Osteoblast (primary cell): ENCODE measurements around the gene INSM1. TPM values are rescaled to one million over a fixed set of nuclear protein-coding genes. Genes with fewer than 3 reads are reported as not detected.

Experiments used
- DNase-seq: peaks from one replicate; pipeline ENCODE4 v3.0.0; 2011; ENCODE audit warnings: low spot score, mixed read lengths; ENCODE audit not compliant: insufficient read length; ENCODE audit errors: missing footprints
- H2AFZ ChIP-seq: 2 replicates; pipeline ENCODE4 v1.6.0; 2011; ENCODE audit warnings: mild to moderate bottlenecking, low read length
- H3K27ac ChIP-seq: 2 replicates; pipeline ENCODE4 v1.5.1; 2011; ENCODE audit warnings: mild to moderate bottlenecking, low read depth, low read length, moderate library complexity
- H3K27me3 ChIP-seq: 2 replicates; pipeline ENCODE4 v1.6.0; 2012; ENCODE audit warnings: mild to moderate bottlenecking, control low read depth, inconsistent platforms, low read length, moderate library complexity; ENCODE audit not compliant: insufficient read depth
- H3K36me3 ChIP-seq: 2 replicates; pipeline ENCODE4 v1.5.1; 2011; ENCODE audit warnings: mild to moderate bottlenecking, low read length, control low read depth, moderate library complexity; ENCODE audit not compliant: insufficient read depth
- H3K4me1 ChIP-seq: 2 replicates; pipeline ENCODE4 v1.5.1; 2011; ENCODE audit warnings: mild to moderate bottlenecking, low read length, control low read depth, moderate library complexity; ENCODE audit not compliant: insufficient read depth
- H3K4me2 ChIP-seq: 2 replicates; pipeline ENCODE4 v1.6.0; 2011; ENCODE audit warnings: mild to moderate bottlenecking, low read length; ENCODE audit not compliant: insufficient read depth
- H3K4me3 ChIP-seq: fragments of 200-600 bp; sonication (generic); 3 replicates; pipeline ENCODE4 v1.5.1; 2012; ENCODE audit warnings: mild to moderate bottlenecking, low read length, inconsistent platforms; ENCODE audit not compliant: insufficient read depth
- H3K79me2 ChIP-seq: 2 replicates; pipeline ENCODE4 v1.6.0; 2012; ENCODE audit warnings: mild to moderate bottlenecking, low read length, control low read depth, inconsistent platforms; ENCODE audit not compliant: insufficient read depth
- H3K9me3 ChIP-seq: 2 replicates; pipeline ENCODE4 v1.5.1; 2011; ENCODE audit warnings: low read depth, low read length, control low read depth
- H4K20me1 ChIP-seq: 2 replicates; pipeline ENCODE4 v1.6.0; 2012; ENCODE audit warnings: mild to moderate bottlenecking, low read length, control low read depth; ENCODE audit not compliant: insufficient read depth
- total RNA-seq: library from RNA; depleted of rRNA; stranded (reverse); fragments of >200 nt; gene quantifications from 2 replicates; pipeline ENCODE4 v1.2.3, GENCODE V29; 2012
- TF ChIP-seq, protein P1 (sequence below): IDR thresholded peaks from 2 replicates; pipeline ENCODE4 v1.5.1; 2011; ENCODE audit warnings: mild to moderate bottlenecking, low read depth, low read length, moderate library complexity; ENCODE audit errors: extremely low read depth

Gene INSM1
- total RNA-seq, 1 donor: not detected

DNA sequence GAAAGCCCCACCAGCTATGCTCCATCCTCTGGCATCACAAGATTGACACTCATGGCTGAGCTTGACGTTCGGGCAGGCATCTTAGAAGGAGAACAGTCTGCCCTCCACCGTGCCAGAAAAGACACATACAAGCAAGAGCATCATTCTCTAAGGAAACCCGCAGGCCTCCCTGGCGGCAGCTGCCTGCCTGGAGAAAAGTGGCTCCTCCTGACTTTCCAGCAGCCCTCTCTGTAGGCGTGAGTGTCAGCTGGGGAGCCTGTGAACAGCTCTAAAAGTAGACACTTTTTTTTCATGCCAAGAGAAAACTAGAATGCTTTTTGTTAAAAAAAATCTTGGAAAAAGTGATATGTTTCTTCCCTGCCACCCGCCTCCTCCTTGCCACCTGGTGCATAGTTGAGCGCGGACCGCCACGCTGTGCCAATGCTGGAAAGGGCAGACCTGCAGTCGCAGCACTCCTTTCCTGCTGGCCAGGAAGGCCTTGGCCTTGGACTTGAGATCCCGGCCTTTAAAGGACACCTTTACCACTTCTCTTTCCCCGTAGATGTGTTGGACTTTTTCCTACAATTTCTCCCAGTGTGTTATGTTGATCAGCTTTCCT is 29.7 kb upstream of the INSM1 start:
- Histone ChIP-seq H3K36me3 (no peaks in the 10 kb centered on the region), H2AFZ (no peak overlapping the region), H3K4me2 (no peak overlapping the region), H3K79me2 (no peaks in the 10 kb centered on the region), H3K27ac (no peak overlapping the region), H4K20me1 (no peaks in the 10 kb centered on the region), H3K27me3 (no peaks in the 10 kb centered on the region), H3K9me3 (no peaks in the 10 kb centered on the region), H3K4me3 (no peak overlapping the region), H3K4me1 (no peaks in the 10 kb centered on the region)
- DNase-seq: peak; percentile 55
- TF ChIP-seq, protein P1, sequence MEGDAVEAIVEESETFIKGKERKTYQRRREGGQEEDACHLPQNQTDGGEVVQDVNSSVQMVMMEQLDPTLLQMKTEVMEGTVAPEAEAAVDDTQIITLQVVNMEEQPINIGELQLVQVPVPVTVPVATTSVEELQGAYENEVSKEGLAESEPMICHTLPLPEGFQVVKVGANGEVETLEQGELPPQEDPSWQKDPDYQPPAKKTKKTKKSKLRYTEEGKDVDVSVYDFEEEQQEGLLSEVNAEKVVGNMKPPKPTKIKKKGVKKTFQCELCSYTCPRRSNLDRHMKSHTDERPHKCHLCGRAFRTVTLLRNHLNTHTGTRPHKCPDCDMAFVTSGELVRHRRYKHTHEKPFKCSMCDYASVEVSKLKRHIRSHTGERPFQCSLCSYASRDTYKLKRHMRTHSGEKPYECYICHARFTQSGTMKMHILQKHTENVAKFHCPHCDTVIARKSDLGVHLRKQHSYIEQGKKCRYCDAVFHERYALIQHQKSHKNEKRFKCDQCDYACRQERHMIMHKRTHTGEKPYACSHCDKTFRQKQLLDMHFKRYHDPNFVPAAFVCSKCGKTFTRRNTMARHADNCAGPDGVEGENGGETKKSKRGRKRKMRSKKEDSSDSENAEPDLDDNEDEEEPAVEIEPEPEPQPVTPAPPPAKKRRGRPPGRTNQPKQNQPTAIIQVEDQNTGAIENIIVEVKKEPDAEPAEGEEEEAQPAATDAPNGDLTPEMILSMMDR: no peak

DNA sequence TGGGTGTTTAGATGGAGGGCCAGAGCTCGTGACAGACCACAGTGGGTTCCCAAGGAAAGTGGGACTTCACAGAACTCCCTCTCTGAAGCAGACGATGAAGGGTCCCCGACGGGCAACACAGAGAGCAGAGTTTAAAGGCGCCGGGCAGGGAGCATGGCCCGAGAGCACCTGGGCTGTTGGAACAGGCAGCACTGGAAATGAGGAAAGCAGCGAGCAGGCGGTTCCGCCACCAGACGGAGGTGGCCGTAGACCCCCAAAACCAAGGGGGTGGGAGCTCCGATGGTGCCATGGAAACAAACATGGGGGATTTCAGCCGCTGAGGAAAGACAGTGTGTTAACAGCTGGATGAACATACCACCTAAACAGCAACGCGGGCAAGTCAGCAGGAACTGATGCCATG is 27.5 kb upstream of the INSM1 start:
- TF ChIP-seq, protein P1: no peak
- no peak overlapping the region for H3K27ac ChIP-seq
- H3K79me2 ChIP-seq: no peaks in the 10 kb centered on the region
- no peak overlapping the region for H3K4me2 ChIP-seq
- no peaks in the 10 kb centered on the region for H3K27me3 ChIP-seq
- no peak for DNase-seq
- H3K4me1 ChIP-seq: no peaks in the 10 kb centered on the region
- H2AFZ ChIP-seq: no peak overlapping the region
- H3K4me3 ChIP-seq: no peak overlapping the region
- no peaks in the 10 kb centered on the region for H3K9me3 ChIP-seq
- no peaks in the 10 kb centered on the region for H3K36me3 ChIP-seq
- H4K20me1 ChIP-seq: no peaks in the 10 kb centered on the region

DNA sequence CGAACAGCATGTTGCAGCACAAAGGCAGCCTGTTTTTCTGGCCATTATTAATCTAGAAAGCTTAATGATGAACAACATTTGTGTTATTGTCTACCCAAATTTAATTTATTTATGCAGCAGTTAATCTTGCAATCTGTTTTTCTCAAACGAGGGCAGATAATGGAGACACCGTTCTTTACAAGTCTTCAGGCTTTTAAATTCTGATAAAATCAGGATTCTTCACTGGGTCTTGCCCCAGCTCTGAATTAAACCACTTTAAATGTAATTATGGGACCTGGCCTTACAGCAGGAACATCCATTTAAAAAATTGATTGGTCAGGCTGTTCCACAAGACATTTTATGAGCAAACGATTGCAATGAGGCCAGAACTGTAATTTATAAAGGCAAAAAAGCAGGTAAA is 26.5 kb upstream of the INSM1 start:
- Histone ChIP-seq H4K20me1 (no peaks in the 10 kb centered on the region), H2AFZ (no peak overlapping the region), H3K9me3 (no peaks in the 10 kb centered on the region), H3K4me3 (no peak overlapping the region), H3K4me2 (no peak overlapping the region), H3K79me2 (no peaks in the 10 kb centered on the region), H3K4me1 (no peaks in the 10 kb centered on the region), H3K36me3 (no peaks in the 10 kb centered on the region), H3K27me3 (no peaks in the 10 kb centered on the region), H3K27ac (no peak overlapping the region)
- no peak for DNase-seq
- TF ChIP-seq, protein P1: no peak

DNA sequence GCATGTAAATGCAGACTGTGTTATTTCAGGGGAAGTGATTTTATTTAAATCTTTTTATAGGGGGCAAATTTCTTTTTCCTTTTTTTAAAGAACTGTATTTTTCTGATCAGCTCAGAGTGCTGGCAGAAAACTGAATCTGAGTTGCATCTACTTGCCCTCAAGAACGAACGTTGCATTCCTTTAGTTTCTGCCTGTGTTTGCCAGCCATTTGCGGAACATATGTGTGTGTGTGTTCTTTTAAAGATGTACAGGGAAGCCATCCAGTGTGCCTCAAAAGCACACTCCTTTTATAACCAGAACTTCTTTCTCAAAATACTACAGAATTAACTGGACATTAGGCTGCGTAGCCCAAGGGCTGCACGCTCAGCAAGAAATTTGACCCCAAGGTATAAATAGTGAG is 25.8 kb upstream of the INSM1 start:
- Histone ChIP-seq H3K4me1 (no peaks in the 10 kb centered on the region), H3K4me3 (no peak overlapping the region), H4K20me1 (no peaks in the 10 kb centered on the region), H3K36me3 (no peaks in the 10 kb centered on the region), H3K4me2 (no peak overlapping the region), H2AFZ (no peak overlapping the region), H3K27ac (no peak overlapping the region), H3K27me3 (no peaks in the 10 kb centered on the region), H3K79me2 (no peaks in the 10 kb centered on the region), H3K9me3 (no peaks in the 10 kb centered on the region)
- DNase-seq: no peak
- TF ChIP-seq, protein P1: no peak
